Prostate gland (tissue), 2 donors: ENCODE results near the gene CCDC92B. TPM values are rescaled to one million over a fixed set of nuclear protein-coding genes. Genes with fewer than 3 reads are reported as not detected.

Source experiments
- DNase-seq: peaks from one replicate; pipeline ENCODE4 v3.0.0-alpha.2; 2019; ENCODE audit warnings: low spot score
- H3K27ac ChIP-seq, 2 donors: fragments of 200-600 bp; sonication (generic); 2 replicates each; pipeline ENCODE4 v1.5.1; 2017 to 2019
- H3K27me3 ChIP-seq: fragments of 200-600 bp; sonication (generic); replicated peaks from 2 replicates; pipeline ENCODE4 v1.5.1; 2019; ENCODE audit not compliant: insufficient read depth
- H3K36me3 ChIP-seq, 2 donors: fragments of 200-600 bp; sonication (generic); 1 replicate in 1 of 2; 2 replicates in 1 of 2; pipeline versions ENCODE4 v1.5.1 to v1.8.1; 2017 to 2019
- H3K4me1 ChIP-seq: fragments of 200-600 bp; sonication (generic); replicated peaks from 2 replicates; pipeline ENCODE4 v1.5.1; 2019
- H3K4me3 ChIP-seq, 2 donors: fragments of 200-600 bp; sonication (generic); 2 replicates each; pipeline ENCODE4 v1.5.1; 2017 to 2019
- H3K9me3 ChIP-seq: fragments of 200-600 bp; sonication (generic); 2 replicates; pipeline ENCODE4 v1.5.1; 2017
- CTCF ChIP-seq, 4 experiments: fragments of 200-600 bp in 2 of 4; fragments of 450-650 bp in 2 of 4; sonication (generic) in 2 of 4; IDR thresholded peaks; 1 replicate in 3 of 4; 2 replicates in 1 of 4; pipeline ENCODE4 v1.5.1; 2016 to 2019; ENCODE audit warnings: antibody characterized with exemption in 4 of 4, mild to moderate bottlenecking in 2 of 4, moderate library complexity in 2 of 4
- POLR2A ChIP-seq: fragments of 450-650 bp; IDR thresholded peaks from one replicate; pipeline ENCODE4 v1.6.1; 2016; ENCODE audit warnings: antibody characterized with exemption, mild to moderate bottlenecking
- POLR2AphosphoS5 ChIP-seq: sonication (generic); formaldehyde crosslinking; IDR thresholded peaks from one replicate; pipeline ENCODE4 v1.6.1; 2017; ENCODE audit warnings: antibody characterized with exemption
- WGBS: methylation state at CpG from one replicate; pipeline ENCODE4 v1.1.5; 2018; 5-methylcytosine and 5-hydroxymethylcytosine counted together
- intact Hi-C: fragments of 100-400 bp; cut with DNase I; formaldehyde crosslinking; loops from one replicate; pipeline ENCODE4 v1.14.2; 2022
- total RNA-seq, 2 donors: library from RNA; depleted of rRNA; stranded (reverse); fragments of >200 nt; gene quantifications; one replicate each; pipeline ENCODE4 v1.1.0, GENCODE V29; 2016

Gene CCDC92B
- total RNA-seq, 2 donors from 2014 or later: 1.9 TPM; not detected in 1

DNA sequence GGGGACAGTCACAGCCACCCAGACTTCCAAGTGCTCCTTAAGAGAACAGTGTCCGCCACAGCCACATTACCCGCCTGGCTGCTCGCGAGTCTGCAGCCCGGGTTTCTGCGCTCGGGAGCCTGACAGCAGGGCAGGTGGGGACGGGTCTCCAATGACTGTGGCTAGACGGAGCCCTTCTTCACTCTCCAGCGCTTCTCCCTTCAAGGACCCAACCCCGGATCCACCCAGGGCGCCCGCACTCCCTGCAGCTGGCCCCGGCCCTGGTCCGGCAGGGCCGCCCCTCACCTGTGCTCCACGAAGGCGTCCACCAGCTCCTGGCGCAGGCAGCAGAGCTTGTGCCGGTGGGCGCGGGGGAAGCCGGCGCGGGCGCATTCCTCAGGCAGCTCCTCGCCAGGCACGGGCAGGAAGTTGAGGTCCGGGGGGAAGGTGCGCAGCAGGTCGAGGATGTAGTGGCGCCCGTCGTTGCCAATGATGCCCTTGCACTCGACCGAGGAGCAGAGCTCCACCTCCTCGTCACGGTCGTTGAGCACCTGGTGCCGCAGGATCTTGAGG is 51.8 kb downstream of the CCDC92B start:
- H3K4me3 ChIP-seq: no peak overlapping the region
- no peaks in the 10 kb centered on the region for H3K4me1 ChIP-seq
- no peak for DNase-seq
- peaks cover 0 to 47% of the 10 kb centered on the region in 2 donors for H3K36me3 ChIP-seq
- H3K27ac ChIP-seq: no peak overlapping the region
- intact Hi-C loops: no loop called here
- 90% methylated on average over 39 of the region's 40 CpGs for WGBS
- no peaks in the 10 kb centered on the region for H3K27me3 ChIP-seq
- TF ChIP-seq POLR2AphosphoS5 (no peak), CTCF (IDR thresholded peaks at IDR 0.05) (no peak), POLR2A (no peak)
- no peaks in the 10 kb centered on the region for H3K9me3 ChIP-seq

- Histone ChIP-seq H3K27ac (no peak overlapping the region), H3K9me3 (no peaks in the 10 kb centered on the region), H3K4me1 (no peaks in the 10 kb centered on the region), H3K36me3 (peaks cover 5 to 48% of the 10 kb centered on the region in 2 donors), H3K4me3 (no peak overlapping the region), H3K27me3 (no peaks in the 10 kb centered on the region)
- 90% methylated on average over 32 of the region's 36 CpGs for WGBS
- intact Hi-C loops: no loop called here
- TF ChIP-seq CTCF (IDR thresholded peaks at IDR 0.05) (no peak), POLR2AphosphoS5 (no peak), POLR2A (no peak)
- no peak for DNase-seq
These were observed 53.3 kb downstream of the CCDC92B start for GRCh38 chr17:2695961-2696760.

- WGBS: 94% methylated on average over 28 of the region's 28 CpGs
- TF ChIP-seq CTCF (IDR thresholded peaks at IDR 0.05) (no peak), POLR2A (no peak), POLR2AphosphoS5 (no peak)
- Histone ChIP-seq H3K27me3 (no peaks in the 10 kb centered on the region), H3K4me1 (no peaks in the 10 kb centered on the region), H3K4me3 (no peak overlapping the region), H3K27ac (no peak overlapping the region), H3K36me3 (peaks cover 6 to 40% of the 10 kb centered on the region in 2 donors), H3K9me3 (no peaks in the 10 kb centered on the region)
- no peak for DNase-seq
- intact Hi-C loops: no loop called here
These were observed 54.0 kb downstream of the CCDC92B start for GRCh38 chr17:2695243-2695960.

DNA sequence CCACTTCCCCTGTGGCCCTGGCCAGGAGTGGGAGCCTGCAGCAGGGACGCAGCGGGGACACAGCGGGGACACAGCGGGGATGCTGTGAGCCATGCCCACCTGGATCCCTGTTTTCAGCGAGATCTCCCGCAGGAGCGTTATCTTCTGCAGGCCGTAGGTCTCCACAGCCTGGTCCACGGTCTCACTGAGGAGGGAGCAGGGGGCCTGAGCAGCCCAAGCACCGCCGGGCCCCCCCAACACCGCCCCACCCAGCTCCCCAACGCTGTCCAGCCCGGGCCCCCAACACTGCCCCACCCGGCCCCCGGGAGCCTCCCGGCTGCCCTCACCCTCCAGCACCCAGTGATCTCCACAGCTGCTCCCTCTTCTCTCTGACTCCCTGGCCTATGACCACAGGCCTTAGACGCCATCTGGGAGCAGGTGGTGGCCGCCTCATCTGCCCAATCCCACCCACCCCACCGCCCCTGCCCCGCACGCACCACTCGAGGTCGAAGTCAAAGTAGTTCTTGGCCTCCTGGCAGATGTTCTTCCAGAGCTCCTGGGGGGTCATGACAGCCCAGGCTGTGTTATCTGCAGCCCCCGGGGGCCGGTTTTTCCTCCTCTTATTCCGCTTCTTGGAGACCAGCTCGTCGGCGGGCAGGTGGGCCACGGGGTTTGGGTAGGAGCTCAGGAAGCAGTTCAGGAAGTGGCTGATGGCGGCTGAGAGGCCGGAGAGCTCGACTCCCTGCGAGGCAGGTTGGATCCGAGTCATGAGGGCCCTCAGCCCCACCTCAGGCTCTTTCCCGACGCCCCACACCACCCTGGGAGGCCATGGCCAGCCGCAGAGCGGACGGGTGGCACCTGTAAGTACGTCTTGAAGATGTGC is 54.8 kb downstream of the CCDC92B start:
- 90% methylated on average over 42 of the region's 42 CpGs for WGBS
- TF ChIP-seq CTCF (IDR thresholded peaks at IDR 0.05): no peak
- no peak for TF ChIP-seq POLR2AphosphoS5
- no peak for TF ChIP-seq POLR2A
- intact Hi-C loops: no loop called here

More for the DNA sequence above, 54.8 kb downstream of the CCDC92B start:
- no peaks in the 10 kb centered on the region for H3K9me3 ChIP-seq
- peaks cover 8 to 34% of the 10 kb centered on the region in 2 donors for H3K36me3 ChIP-seq
- no peaks in the 10 kb centered on the region for H3K27me3 ChIP-seq
- no peaks in the 10 kb centered on the region for H3K4me1 ChIP-seq
- no peak for DNase-seq
- H3K4me3 ChIP-seq: no peak overlapping the region
- H3K27ac ChIP-seq: no peak overlapping the region
